C4-2B (cell line): Measurements from ENCODE around the gene HTR4.

Experiments
- CTCF ChIP-seq: fragments of 450-650 bp; conservative IDR thresholded peaks from 2 replicates; pipeline ENCODE4 v1.5.1; 2017; ENCODE audit warnings: mild to moderate bottlenecking
- ZFX ChIP-seq: fragments of 450-650 bp; IDR thresholded peaks from 2 replicates; pipeline ENCODE4 v1.6.1; 2017

GRCh38 chr5:148682058-148683026, 28.0 kb upstream of the HTR4 start:
- TF ChIP-seq CTCF, result no peak
- no peak for TF ChIP-seq ZFX
